DLD1 (cell line): ENCODE data around the gene ITPR1.

Experiments used
- in situ Hi-C: cut with HindIII; loops from 2 replicates; pipeline ENCODE4 v1.10.0; 2017; ENCODE audit warnings: low sequenced_read_pairs

Gene ITPR1

GRCh38 chr3:4478261-4478660 lies 14.9 kb upstream of the ITPR1 start:
- in situ Hi-C loops: no loop called here

GRCh38 chr3:4491855-4492207 lies 1.3 kb upstream of the ITPR1 start:
- in situ Hi-C loops: no loop called here

GRCh38 chr3:4492208-4493013 lies 737 bp upstream of the ITPR1 start:
- in situ Hi-C loops: no loop called here

GRCh38 chr3:4493941-4494894 lies 1.1 kb downstream of the ITPR1 start:
- in situ Hi-C loops: no loop called here

GRCh38 chr3:4494895-4495264 lies 1.7 kb downstream of the ITPR1 start:
- in situ Hi-C loops: no loop called here

- in situ Hi-C loops: no loop called here
Measured at GRCh38 chr3:4495294-4496086, 2.3 kb downstream of the ITPR1 start.

GRCh38 chr3:4496087-4496452 lies 2.9 kb downstream of the ITPR1 start:
- in situ Hi-C loops: no loop called here

GRCh38 chr3:4497005-4497692 lies 4.0 kb downstream of the ITPR1 start:
- in situ Hi-C loops: no loop called here

GRCh38 chr3:4497843-4498324 lies 4.7 kb downstream of the ITPR1 start:
- in situ Hi-C loops: no loop called here

GRCh38 chr3:4498446-4498845 lies 5.3 kb downstream of the ITPR1 start:
- in situ Hi-C loops: no loop called here

- in situ Hi-C loops: no loop called here
Measured at GRCh38 chr3:4501437-4501836, 8.3 kb downstream of the ITPR1 start.

GRCh38 chr3:4501927-4502326 lies 8.8 kb downstream of the ITPR1 start:
- in situ Hi-C loops: no loop called here

GRCh38 chr3:4503050-4503449 lies 9.9 kb downstream of the ITPR1 start:
- in situ Hi-C loops: no loop called here

- in situ Hi-C loops: no loop called here
Measured at GRCh38 chr3:4504340-4505261, 11.5 kb downstream of the ITPR1 start.

- in situ Hi-C loops: no loop called here
Measured at GRCh38 chr3:4505688-4506558, 12.8 kb downstream of the ITPR1 start.

GRCh38 chr3:4506559-4507023 lies 13.4 kb downstream of the ITPR1 start:
- in situ Hi-C loops: no loop called here

GRCh38 chr3:4507024-4507596 lies 14.0 kb downstream of the ITPR1 start:
- in situ Hi-C loops: no loop called here
